Epithelial cell of proximal tubule (primary cell): ENCODE data around the gene PDE4D. TPM values are rescaled to one million over a fixed set of nuclear protein-coding genes. Genes with fewer than 3 reads are reported as not detected.

Experiments used
- DNase-seq: peaks from one replicate; pipeline ENCODE4 v3.0.0-alpha.2; 2011; ENCODE audit warnings: low read depth
- H3K4me3 ChIP-seq: 2 replicates; pipeline ENCODE4 v1.5.1; 2011; ENCODE audit warnings: low read depth, mild to moderate bottlenecking, low read length
- total RNA-seq: library from RNA; depleted of rRNA; stranded (reverse); fragments of >200 nt; gene quantifications from 2 replicates; pipeline ENCODE4 v1.2.3, GENCODE V29; 2015
- TF ChIP-seq, protein P1 (sequence below): conservative IDR thresholded peaks from 2 replicates; pipeline ENCODE4 v1.5.1; 2012; ENCODE audit warnings: low read depth, mild to moderate bottlenecking, low read length

PDE4D gene
- total RNA-seq, 1 donor from 2014 or later = 18.4 TPM

DNA sequence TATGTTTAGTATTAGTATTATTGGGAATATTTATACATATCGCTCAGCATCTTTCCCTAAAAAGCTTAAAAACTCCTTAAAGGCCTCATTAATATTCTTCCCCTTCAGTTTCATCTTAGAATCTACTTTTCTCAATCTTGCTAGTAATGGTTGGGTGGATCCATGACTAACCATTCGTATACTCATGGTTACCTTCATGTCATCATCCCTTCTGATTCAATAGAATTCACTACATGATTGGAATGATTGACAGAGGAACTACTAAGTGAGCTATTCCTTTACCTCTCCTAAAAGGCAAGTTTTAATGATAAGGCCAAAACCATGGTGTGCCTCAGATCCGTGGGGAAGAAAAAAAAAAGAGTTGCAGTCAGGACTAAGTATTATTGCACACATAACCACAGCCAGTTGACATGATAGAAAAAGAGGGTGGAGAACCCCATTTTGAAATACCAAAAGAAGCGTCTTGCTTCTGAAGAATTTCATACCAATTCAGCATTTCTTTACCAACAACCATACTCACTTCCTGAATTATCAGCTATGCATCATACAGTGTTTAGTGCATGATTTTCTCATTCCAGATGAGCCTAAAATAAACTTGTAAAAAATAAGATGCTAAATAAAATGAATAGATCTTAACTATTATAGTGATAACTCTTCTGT is 624.6 kb downstream of the PDE4D start:
- H3K4me3 ChIP-seq = no peak overlapping the region
- TF ChIP-seq, protein P1, sequence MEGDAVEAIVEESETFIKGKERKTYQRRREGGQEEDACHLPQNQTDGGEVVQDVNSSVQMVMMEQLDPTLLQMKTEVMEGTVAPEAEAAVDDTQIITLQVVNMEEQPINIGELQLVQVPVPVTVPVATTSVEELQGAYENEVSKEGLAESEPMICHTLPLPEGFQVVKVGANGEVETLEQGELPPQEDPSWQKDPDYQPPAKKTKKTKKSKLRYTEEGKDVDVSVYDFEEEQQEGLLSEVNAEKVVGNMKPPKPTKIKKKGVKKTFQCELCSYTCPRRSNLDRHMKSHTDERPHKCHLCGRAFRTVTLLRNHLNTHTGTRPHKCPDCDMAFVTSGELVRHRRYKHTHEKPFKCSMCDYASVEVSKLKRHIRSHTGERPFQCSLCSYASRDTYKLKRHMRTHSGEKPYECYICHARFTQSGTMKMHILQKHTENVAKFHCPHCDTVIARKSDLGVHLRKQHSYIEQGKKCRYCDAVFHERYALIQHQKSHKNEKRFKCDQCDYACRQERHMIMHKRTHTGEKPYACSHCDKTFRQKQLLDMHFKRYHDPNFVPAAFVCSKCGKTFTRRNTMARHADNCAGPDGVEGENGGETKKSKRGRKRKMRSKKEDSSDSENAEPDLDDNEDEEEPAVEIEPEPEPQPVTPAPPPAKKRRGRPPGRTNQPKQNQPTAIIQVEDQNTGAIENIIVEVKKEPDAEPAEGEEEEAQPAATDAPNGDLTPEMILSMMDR = no peak
- DNase-seq = no peak

DNA sequence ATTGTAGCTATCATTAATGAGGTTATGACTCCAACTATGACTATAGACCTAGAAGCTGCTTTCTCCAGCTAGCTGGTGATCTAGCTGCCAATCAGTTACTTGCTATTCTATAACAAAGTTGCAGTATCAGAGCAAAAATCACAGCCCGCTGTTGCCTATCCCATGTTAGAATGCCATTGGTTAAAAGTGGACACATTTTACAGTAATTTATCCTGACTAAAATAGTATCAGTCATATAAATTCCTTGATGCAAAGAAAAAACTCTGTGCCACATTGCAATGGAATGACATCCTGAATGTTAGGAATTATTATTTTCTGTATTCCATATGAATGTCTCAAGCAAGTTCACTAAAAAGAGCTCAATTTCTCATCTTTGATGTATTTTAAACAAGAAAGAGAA is 626.5 kb downstream of the PDE4D start:
- H3K4me3 ChIP-seq = no peak overlapping the region
- DNase-seq = no peak
- TF ChIP-seq, protein P1 = no peak

DNA sequence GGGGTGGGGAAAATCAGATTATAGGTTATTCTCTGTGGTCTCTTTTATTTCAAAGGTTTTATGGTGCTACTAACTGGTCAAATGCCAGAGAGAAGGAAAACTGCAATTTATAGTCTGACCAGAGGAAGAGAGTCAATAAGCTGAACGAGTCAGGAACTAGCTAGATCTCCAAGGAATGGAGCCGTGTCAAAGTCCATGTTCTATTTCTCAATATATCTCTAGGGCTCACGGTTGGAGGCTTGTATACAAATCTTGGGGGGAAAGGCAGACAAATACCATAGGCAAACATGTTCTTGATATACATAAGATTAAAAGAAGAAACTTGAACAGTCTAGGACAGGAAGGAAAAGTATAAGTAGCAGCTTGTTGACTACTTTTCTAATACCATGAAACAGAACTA is 627.1 kb downstream of the PDE4D start:
- DNase-seq = no peak

DNA sequence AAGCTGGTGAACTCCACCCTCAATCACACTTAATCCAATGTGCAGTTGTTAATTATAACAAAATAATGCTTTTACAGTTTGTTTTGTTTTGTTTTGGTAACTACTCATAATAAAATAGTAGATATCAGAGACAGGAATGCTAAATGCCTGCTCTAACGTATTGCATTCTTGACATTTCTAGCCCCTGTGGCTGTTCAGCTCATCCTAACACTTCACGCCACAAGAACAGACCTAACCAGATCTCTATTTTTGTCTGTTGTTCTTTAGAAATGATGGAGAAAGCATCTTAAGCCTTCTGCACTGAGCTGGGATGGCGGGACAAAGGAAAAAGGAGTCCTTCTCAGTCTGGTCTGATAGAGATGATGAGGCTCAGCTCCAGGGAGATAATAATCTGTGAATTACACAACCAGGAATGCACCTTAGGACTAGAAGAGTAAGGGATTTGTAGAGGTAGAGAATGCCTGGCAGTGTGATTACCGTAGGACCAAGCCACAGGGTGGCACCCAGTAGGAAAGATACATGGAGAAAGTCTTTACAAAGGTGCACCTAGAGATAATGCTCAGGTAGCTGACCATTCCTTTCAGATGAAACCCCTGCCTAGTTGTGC is 628.8 kb downstream of the PDE4D start:
- no peak overlapping the region for H3K4me3 ChIP-seq
- DNase-seq = no peak
- TF ChIP-seq, protein P1 = no peak

More for the DNA sequence above, 627.1 kb downstream of the PDE4D start:
- no peak overlapping the region for H3K4me3 ChIP-seq
- TF ChIP-seq, protein P1 = no peak

DNA sequence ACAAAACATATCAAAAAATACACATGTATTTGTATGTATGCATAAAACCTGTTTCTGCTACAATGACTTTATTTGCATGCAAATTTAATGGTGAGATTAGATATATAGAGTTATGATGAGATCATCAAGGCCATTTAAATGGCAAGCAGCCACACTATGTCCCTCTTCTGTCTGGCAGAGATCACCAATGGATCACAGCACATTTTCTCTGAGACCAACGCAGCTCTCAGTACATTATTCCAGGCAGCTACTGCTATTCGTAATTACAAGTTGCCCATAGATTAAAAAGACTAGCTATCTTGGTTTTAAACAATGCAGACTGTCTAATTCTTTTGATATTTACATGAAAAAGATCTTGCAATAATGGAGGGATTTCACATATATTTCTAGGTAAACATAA is 629.5 kb downstream of the PDE4D start:
- TF ChIP-seq, protein P1 = no peak
- H3K4me3 ChIP-seq = no peak overlapping the region
- no peak for DNase-seq

DNA sequence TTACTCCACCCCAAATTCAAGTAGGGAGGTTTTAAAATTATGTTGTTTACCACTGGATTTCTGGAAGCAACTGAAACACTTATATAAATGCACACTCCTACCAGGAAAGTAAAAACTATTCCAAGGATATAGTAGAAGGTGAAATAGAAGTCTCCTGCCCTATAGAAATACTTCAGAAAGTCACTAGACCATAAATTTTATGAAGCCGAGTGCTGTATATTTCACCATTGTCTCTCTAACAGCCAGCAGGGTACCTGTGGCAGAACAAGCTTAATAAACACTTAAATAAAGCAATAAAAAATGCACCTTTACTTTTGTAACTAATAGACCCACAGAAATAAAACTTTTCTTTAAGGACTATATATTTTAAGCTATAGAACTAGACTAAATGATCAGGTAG is 631.6 kb downstream of the PDE4D start:
- TF ChIP-seq, protein P1 = no peak

DNA sequence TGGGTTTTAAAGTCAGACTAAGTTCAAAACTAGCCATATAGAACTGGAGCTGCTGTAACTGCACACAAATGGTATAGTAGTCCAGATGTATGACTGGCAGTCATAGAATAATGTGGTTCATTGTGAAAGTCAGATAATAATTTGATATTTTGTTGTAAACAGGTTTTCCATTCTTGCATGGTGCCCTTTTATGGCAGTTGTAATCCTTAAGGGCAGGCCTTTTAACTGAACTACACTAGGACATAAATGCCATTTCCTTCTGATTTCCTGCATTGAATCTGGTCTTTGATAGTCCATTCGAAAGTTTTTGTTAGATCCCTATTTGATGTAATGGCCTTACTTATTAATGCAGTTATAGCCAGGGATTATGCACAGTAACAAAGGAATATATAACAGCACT is 632.6 kb downstream of the PDE4D start:
- no peak overlapping the region for H3K4me3 ChIP-seq
- no peak for DNase-seq
- TF ChIP-seq, protein P1 = no peak

More for the DNA sequence above, 631.6 kb downstream of the PDE4D start:
- no peak for DNase-seq
- no peak overlapping the region for H3K4me3 ChIP-seq
